Ascending aorta (tissue), 2 donors: Measurements from ENCODE around the gene ZBTB7C. TPM values are rescaled to one million over a fixed set of nuclear protein-coding genes. Genes with fewer than 3 reads are reported as not detected.

ENCODE experiments used
- DNase-seq, 2 donors: peaks; one replicate each; pipeline ENCODE4 v3.0.0-alpha.2; 2019; ENCODE audit warnings: low spot score in 2 of 2
- H3K27ac ChIP-seq, 2 donors: fragments of 200-600 bp; sonication (generic); one replicate each; pipeline ENCODE4 v1.5.1; 2016 to 2017; ENCODE audit warnings: mild to moderate bottlenecking in 1 of 2
- H3K27me3 ChIP-seq: fragments of 200-600 bp; sonication (generic); one replicate; pipeline ENCODE4 v1.5.1; 2017
- H3K36me3 ChIP-seq, 2 donors: fragments of 200-600 bp; sonication (generic); one replicate each; pipeline ENCODE4 v1.5.1; 2016
- H3K4me1 ChIP-seq, 2 donors: fragments of 200-600 bp; sonication (generic); one replicate each; pipeline ENCODE4 v1.5.1; 2016 to 2017; ENCODE audit warnings: mild to moderate bottlenecking in 1 of 2
- H3K4me3 ChIP-seq, 2 donors: fragments of 200-600 bp; sonication (generic); one replicate each; pipeline ENCODE4 v1.5.1; 2016 to 2017; ENCODE audit warnings: mild to moderate bottlenecking in 1 of 2
- H3K9me3 ChIP-seq, 2 donors: fragments of 200-600 bp; sonication (generic); one replicate each; pipeline ENCODE4 v1.5.1; 2016
- CTCF ChIP-seq, 3 experiments: fragments of 200-600 bp in 2 of 3; fragments of 450-650 bp in 1 of 3; sonication (generic) in 2 of 3; IDR thresholded peaks; one replicate each; pipeline ENCODE4 v1.5.1; 2016 to 2019; ENCODE audit warnings: antibody characterized with exemption in 3 of 3, mild to moderate bottlenecking in 1 of 3, moderate library complexity in 1 of 3
- intact Hi-C: fragments of 100-400 bp; cut with DNase I; formaldehyde crosslinking; loops from one replicate; pipeline ENCODE4 v1.15.1; 2023
- total RNA-seq: library from RNA; depleted of rRNA; stranded (reverse); fragments of >200 nt; gene quantifications from one replicate; pipeline ENCODE4 v1.1.0, GENCODE V29; 2016

Gene ZBTB7C
- total RNA-seq, 1 donor from 2014 or later: 8.1 TPM

GRCh38 chr18:48137374-48138081 lies 271.7 kb downstream of the ZBTB7C start:
- no peak for TF ChIP-seq CTCF (IDR thresholded peaks at IDR 0.05)
- no peak for DNase-seq
- intact Hi-C loops: no loop called here
- H3K27ac ChIP-seq: no peak overlapping the region
- no peaks in the 10 kb centered on the region for H3K27me3 ChIP-seq
- H3K36me3 ChIP-seq: no peaks in the 10 kb centered on the region
- peaks cover 4 to 9% of the 10 kb centered on the region in 2 donors for H3K4me1 ChIP-seq
- no peaks in the 10 kb centered on the region for H3K9me3 ChIP-seq
- H3K4me3 ChIP-seq: peak overlapping the region; percentile 62 to 78

DNA sequence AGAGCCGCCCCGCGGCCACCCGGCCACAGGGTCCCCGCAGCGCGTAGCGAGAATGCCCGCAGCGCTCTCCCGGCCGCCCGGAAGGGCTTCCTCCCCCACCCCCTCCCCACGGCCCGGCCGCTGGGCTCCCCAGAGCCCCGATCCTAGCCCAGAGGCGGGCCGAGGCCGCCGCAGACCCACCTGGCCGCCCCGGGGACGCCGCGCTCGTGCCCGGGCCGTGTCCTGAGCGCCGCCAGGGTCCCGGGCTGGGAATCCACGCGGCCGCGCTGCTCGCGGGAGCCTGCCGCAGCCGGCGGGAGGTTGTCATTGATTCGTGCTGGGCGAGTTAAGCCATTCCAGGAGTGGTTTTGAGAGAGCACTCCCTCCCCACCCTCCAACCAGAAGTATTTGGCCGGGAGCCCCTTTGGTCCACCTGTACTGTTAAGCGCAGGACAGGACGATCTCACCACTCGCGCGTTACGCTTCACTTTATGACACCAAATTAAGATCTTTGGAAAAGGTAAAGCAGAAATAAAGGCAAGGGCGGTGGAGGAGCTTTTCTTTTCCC lies 272.3 kb downstream of the ZBTB7C start:
- Histone ChIP-seq H3K4me3 (peak overlapping the region; percentile 62 to 78), H3K9me3 (no peaks in the 10 kb centered on the region), H3K27ac (no peak overlapping the region), H3K4me1 (peaks cover 4 to 9% of the 10 kb centered on the region in 2 donors), H3K36me3 (no peaks in the 10 kb centered on the region), H3K27me3 (no peaks in the 10 kb centered on the region)
- TF ChIP-seq CTCF (IDR thresholded peaks at IDR 0.05): no peak
- intact Hi-C loops: no loop called here
- no peak for DNase-seq

- peaks cover 4 to 9% of the 10 kb centered on the region in 2 donors for H3K4me1 ChIP-seq
- H3K27ac ChIP-seq: no peak overlapping the region
- TF ChIP-seq CTCF (IDR thresholded peaks at IDR 0.05): peak in 2 of 3 experiments; percentile 19 to 22
- H3K36me3 ChIP-seq: no peaks in the 10 kb centered on the region
- no peaks in the 10 kb centered on the region for H3K27me3 ChIP-seq
- peak overlapping the region; percentile 62 to 78 for H3K4me3 ChIP-seq
- DNase-seq: no peak
- H3K9me3 ChIP-seq: no peaks in the 10 kb centered on the region
- intact Hi-C loops: no loop called here
Measured at GRCh38 chr18:48136051-48136826, 272.9 kb downstream of the ZBTB7C start.

DNA sequence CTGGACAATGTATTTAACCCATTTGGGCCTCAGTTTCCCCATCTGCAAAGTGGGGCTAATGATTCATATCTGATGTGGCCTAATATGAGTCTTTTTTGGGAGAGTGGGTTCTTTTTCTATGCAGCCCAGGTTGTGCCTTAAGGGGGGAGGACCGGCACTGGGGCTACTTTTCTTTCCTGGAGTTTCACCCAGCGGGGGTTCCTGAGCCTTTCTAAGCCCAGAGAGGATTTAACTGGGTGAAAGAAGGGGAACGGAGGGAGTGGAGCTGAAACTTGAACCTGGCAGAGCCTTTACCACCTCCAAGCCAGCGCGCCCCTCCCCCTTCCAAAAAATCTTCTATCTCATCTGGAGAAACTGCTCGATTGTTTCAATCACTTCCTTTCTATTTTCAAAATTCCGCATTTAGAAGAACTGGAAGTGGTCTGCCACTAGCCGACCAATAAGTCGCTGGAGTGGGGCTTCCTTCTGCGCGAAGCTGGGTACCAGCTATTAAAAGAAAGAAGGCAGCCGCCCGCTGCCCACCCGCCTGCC lies 273.7 kb downstream of the ZBTB7C start:
- Histone ChIP-seq H3K27ac (no peak overlapping the region), H3K4me3 (peak overlapping the region; percentile 62 to 78), H3K4me1 (peaks cover 4 to 9% of the 10 kb centered on the region in 2 donors), H3K36me3 (no peaks in the 10 kb centered on the region), H3K27me3 (no peaks in the 10 kb centered on the region), H3K9me3 (no peaks in the 10 kb centered on the region)
- TF ChIP-seq CTCF (IDR thresholded peaks at IDR 0.05): no peak
- intact Hi-C loops: no loop called here
- DNase-seq: no peak

DNA sequence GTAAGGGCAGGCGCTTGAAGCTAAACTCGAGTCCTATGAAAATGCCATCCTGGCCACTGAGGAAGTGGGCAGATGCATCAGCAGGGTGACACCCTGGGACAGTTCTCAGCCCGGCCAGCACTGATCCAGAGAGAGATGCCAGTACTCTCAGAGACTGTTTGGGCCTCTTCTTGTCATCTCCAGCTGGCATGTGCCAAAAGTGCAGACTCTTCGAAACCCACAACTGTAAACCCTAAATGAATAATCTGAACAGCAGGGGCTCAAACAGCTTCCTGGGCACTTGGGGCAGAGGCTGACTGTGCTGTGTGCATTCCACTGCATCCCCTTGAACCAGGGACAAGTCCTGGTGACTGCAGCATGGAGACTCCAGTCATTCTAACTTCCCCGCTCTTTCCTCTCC lies 274.6 kb downstream of the ZBTB7C start:
- Histone ChIP-seq H3K36me3 (no peaks in the 10 kb centered on the region), H3K9me3 (no peaks in the 10 kb centered on the region), H3K4me3 (no peak overlapping the region), H3K4me1 (peaks cover 3 to 4% of the 10 kb centered on the region in 2 donors), H3K27me3 (no peaks in the 10 kb centered on the region), H3K27ac (no peak overlapping the region)
- no peak for TF ChIP-seq CTCF (IDR thresholded peaks at IDR 0.05)
- no peak for DNase-seq
- intact Hi-C loops: no loop called here
